AG09319 (cell line): ENCODE measurements around the gene MCRIP2.

Experiments used
- DNase-seq: peaks from one replicate; pipeline ENCODE4 v3.0.0-alpha.2; 2010; ENCODE audit warnings: low read depth; ENCODE audit errors: extremely low read depth
- TF ChIP-seq, protein P1 (sequence below): IDR thresholded peaks from 2 replicates; pipeline ENCODE4 v1.5.1; 2011; ENCODE audit warnings: low read depth, mild to moderate bottlenecking, inconsistent platforms, low read length, moderate library complexity

Gene MCRIP2

DNA sequence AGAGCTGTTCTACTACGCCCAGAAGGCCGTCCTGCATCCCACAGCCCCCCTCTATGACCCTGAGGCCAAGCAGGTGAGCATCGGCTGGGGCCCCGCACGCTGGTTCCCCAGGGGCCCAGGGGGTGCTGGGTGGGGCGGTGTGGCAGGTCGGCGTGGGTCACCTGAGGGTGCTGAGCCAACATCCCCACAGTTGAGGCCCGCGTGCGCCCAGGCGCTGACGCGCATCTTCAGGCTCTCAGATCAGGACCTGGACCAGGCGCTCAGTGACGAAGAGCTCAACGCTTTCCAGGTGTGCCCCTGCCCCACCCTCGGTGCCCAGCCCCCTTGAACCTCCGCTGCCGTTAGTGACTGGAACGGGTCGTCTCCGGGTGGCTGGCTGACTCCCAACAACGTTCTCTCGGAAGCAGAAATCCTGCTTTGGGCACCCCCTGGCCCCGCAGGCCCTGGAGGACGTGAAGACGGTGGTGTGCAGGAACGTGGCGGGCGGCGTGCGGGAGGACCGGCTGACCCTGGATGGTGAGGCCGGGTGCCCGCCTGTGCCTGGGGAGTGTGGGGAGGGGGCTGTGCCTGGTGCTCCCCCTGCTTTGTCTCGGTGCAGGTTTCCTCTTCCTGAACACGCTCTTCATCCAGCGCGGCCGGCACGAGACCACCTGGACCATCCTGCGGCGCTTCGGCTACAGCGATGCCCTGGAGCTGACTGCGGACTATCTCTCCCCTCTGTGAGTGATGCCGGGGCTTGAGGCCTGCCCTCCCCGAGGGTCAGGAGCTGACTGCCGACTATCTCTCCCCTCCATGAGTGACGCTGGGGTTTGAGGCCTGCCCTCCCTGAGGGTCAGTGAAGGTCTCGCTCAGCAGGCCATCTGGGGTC is 29.1 kb downstream of the MCRIP2 start:
- TF ChIP-seq, protein P1, sequence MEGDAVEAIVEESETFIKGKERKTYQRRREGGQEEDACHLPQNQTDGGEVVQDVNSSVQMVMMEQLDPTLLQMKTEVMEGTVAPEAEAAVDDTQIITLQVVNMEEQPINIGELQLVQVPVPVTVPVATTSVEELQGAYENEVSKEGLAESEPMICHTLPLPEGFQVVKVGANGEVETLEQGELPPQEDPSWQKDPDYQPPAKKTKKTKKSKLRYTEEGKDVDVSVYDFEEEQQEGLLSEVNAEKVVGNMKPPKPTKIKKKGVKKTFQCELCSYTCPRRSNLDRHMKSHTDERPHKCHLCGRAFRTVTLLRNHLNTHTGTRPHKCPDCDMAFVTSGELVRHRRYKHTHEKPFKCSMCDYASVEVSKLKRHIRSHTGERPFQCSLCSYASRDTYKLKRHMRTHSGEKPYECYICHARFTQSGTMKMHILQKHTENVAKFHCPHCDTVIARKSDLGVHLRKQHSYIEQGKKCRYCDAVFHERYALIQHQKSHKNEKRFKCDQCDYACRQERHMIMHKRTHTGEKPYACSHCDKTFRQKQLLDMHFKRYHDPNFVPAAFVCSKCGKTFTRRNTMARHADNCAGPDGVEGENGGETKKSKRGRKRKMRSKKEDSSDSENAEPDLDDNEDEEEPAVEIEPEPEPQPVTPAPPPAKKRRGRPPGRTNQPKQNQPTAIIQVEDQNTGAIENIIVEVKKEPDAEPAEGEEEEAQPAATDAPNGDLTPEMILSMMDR: no peak
- DNase-seq: no peak

DNA sequence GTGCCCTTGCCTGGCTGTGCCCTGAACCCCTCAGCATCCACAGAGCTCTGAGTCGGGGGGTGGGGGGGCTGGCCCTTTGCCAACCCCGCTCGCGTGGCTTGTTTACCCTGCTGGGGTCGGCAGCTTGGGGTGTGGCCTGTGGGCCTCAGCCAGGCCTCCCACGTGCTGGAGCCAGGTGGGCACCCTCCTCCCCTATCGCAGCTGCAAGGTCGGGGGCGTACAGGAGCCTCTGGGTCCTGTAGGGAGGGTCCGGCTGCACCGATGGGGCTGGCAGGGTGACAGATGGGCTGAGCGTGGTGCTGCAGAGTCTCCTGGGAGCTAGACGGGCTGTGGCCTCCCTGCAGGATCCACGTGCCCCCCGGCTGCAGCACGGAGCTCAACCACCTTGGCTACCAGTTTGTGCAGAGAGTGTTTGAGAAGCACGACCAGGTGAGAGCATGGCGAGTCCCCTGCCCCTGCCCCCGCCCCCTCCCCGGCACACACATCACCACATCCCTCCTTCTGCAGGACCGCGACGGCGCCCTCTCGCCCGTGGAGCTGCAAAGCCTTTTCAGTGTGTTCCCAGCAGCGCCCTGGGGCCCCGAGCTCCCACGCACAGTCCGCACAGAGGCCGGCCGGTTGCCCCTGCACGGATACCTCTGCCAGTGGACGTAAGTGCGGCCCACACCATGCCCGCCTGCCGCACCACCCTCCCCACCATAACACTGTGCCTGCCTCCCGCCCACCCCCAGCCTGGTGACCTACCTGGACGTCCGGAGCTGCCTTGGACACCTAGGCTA is 29.9 kb downstream of the MCRIP2 start:
- TF ChIP-seq, protein P1: no peak
- no peak for DNase-seq

DNA sequence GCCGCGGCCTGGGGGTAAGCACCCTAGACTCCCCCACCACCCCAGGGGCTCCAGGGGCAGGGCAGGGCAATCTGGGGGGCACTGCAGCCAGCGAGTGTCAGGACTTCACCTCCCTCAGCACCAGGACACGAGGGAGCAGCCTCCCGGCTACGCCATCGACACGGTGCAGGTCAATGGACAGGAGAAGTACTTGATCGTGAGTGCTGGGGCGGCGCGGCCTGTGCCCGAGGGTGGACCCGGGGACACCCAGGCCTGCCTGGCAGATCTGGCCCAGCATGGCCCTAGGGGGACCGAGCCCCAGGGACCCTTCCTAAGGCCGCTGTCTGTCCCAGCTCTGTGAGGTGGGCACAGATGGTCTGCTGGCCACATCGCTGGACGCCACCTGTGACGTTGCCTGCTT is 30.7 kb downstream of the MCRIP2 start:
- no peak for DNase-seq
- TF ChIP-seq, protein P1: no peak

DNA sequence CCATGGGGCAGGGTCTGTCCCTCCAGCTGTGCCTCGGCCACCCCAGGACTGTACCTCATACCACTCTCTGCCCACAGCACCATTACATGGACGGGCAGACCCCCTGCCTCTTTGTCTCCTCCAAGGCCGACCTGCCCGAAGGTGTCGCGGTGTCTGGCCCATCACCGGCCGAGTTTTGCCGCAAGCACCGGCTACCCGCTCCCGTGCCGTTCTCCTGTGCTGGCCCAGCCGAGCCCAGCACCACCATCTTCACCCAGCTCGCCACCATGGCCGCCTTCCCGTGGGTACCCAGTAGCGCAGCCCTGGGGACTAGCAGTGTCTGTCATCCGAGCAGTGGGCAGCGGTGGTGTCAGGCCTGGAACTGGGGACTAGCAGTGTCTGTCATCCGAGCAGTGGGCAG is 31.2 kb downstream of the MCRIP2 start:
- TF ChIP-seq, protein P1: no peak
- DNase-seq: no peak

DNA sequence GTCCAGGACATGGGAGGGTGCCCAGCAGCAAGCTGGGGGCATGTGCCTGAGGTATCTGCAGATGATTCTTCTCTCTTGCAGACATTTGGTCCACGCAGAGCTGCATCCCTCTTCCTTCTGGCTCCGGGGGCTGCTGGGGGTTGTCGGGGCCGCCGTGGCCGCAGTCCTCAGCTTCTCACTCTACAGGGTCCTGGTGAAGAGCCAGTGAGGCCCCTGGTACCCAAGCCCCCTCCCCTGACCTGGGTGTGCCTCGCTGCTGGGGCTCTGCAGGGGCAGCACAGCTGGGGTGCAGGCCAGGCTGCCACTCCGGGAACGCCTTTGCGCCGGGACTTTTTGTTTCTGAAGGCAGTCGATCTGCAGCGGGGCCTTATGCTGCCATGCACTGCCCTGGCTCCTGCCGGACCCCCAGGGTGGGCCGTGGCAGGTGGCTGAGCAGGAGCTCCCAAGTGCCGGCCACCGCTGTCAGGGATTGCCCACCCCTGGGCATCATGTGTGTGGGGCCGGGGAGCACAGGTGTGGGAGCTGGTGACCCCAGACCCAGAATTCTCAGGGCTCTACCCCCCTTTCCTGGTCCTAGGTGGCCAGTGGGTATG is 31.9 kb downstream of the MCRIP2 start:
- DNase-seq: no peak
- TF ChIP-seq, protein P1: no peak

DNA sequence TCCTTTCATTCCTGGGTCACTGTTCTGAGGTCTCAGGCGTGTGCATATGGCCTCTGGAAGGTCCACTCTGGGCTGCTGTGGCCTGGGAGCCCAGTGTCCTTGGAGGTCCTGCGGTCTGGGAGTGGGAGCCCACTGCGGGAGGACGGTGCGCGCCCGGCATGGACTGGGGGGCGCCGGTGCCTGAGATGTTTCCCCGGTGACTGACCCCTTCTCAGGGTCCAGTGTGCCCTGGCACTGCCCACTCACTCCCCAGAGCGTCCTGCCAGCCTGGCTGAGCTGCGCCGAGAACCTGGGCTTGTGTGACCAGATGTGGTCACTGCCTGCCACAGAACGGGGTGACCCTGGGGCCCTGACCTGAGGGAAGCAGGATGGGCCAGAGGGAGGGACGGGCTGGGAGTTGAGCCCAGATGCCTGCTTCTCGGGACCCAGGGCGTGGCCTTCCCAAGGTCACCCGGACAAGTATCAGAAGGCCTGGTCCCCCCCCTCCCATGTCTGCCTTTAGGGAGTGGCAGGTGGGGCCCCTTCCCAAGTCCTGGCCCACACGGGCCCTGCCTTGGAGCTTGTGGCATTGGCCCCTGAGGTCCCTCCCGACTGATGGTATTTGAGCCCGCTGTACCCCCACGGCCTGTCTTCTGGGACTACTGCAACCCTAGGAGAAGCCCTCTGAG is 32.7 kb downstream of the MCRIP2 start:
- TF ChIP-seq, protein P1: no peak
- DNase-seq: no peak
